Endometrial microvascular endothelial cells (primary cell): ENCODE data around the gene PLOD3. TPM values are rescaled to one million over a fixed set of nuclear protein-coding genes. Genes with fewer than 3 reads are reported as not detected.

ENCODE experiments used
- in situ Hi-C: cut with HindIII; loops from 2 replicates; pipeline ENCODE4 v1.10.0; 2017; ENCODE audit warnings: low sequenced_read_pairs, low pct_unique_long_range_greater_than_20kb; ENCODE audit errors: inconsistent ontology term
- total RNA-seq: library from RNA; depleted of rRNA; stranded (reverse); fragments of >200 nt; gene quantifications from one replicate; pipeline ENCODE4 v1.2.3, GENCODE V29; 2015; ENCODE audit errors: inconsistent ontology term

PLOD3 gene
- total RNA-seq, 1 donor from 2014 or later: 109 TPM

GRCh38 chr7:101169110-101169837 lies 48.1 kb downstream of the PLOD3 start:
- in situ Hi-C loops: no loop called here

- in situ Hi-C loops: no loop called here
These were observed 48.9 kb downstream of the PLOD3 start for GRCh38 chr7:101168412-101169049.

DNA sequence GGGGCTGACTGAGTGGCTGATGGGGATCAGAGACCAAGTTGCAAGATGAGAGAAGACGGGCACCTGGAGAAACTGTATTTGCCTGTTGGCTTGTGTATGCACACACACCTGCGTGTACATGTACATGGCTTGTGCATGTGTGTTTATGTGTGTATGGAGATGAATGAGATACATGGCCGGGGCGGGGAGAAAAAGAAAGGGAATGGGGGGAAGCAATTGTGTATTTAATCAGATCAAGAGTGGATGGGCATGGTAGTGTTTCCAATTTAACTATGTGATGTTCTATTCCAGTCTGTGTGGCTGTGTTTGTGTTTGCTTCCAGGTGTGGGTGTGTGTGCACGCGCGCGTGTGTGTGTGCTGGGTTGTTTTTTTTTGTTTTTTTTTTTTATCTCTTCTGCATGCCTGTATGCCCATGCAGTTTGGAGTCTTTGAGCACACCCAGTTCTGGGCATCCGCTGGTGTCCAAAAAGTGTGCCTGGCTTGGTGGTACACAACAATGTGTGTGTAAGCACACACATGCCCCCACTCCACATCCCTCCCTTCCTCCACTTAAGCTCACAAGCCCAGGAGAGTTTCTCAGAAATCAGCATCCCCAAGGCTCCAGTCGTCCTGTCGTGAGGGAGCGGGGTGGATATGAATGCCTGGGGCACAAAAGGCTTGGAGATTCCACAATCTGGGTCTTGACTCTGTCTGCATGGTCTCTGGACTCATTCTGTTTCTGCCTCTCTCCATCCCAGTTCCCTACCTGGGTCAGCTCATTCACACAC lies 49.6 kb downstream of the PLOD3 start:
- in situ Hi-C loops: no loop called here

DNA sequence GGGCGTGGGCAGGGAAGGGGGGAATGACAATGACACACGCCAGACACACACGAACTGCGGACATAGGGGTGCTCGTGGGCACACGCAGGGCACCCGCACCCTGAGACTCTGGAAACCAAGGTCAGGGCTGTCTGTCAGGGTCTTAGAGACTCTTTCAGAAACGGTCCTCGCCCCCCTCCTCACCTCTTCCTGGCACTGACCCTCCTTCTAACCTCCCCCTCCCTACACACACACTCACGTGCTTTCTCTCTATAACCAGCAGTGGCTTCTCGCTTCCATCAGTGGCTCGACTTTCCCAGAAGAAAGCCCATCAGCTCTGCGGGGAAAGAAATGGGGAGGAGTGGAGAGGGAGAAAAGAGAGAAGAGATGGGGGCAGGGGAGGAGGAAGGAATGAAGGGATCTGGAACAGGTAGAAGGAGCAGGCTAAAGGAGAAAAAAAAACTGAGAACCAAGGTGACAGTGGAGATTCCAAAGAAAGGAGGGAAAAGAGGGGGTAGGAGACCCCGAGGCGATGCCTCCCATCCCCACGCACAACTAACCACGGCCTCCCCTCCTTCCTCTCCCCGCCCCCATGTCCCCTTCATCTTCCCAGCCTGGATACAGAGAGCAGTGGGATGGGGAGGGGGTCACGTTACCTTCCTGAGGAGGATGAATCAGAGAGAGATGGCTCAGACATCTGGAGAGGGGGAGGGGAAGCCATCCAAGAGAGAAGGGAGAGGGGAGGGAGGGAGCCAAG lies 50.3 kb downstream of the PLOD3 start:
- in situ Hi-C loops: no loop called here

DNA sequence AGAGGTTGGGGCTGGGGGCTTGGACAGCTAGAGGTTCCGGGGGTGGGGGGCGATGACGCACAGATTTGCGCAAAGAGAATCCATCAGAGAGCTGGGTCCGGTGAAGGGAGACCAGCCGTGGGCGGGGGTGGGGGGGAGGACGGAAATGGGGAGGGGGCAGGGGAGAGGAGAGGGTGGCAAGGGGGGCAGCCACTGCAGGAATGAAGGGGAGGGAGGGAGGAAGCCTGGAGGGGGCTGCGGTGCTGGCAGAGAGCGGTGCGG lies 50.8 kb downstream of the PLOD3 start:
- in situ Hi-C loops: no loop called here

DNA sequence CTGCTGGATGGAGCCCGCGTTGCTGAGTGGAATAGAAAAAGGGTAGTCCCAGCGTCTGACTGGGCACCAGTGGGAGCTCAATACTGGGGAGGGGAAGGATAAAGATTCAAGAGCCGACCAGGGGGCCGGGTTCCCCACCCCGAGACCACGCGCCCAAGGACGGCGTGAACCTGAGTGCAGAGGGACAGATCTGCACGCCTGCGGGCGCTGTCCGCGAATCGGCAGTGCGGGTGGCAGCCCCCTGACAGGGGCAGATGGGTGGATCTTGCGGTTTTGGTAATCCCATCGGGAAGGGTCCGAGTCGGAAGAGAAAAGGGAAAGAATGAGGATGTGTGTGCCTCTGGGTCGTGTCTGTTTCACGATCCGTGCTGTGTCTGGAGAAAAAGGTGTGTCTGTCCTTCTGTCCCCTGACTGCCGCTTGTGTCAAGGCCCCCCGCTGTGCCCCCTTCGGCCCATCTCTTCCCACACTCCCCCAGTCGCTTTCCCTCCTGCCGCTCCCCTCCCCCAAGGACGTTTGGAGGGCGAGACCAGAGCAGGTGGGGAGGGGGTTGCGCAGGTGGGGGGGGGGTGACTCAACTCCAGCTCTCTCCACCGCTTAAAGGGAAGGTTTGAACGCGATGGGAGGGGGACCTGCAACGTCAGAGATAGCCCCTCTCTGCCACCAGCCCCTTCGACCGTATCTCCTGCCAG lies 51.3 kb downstream of the PLOD3 start:
- in situ Hi-C loops: no loop called here

DNA sequence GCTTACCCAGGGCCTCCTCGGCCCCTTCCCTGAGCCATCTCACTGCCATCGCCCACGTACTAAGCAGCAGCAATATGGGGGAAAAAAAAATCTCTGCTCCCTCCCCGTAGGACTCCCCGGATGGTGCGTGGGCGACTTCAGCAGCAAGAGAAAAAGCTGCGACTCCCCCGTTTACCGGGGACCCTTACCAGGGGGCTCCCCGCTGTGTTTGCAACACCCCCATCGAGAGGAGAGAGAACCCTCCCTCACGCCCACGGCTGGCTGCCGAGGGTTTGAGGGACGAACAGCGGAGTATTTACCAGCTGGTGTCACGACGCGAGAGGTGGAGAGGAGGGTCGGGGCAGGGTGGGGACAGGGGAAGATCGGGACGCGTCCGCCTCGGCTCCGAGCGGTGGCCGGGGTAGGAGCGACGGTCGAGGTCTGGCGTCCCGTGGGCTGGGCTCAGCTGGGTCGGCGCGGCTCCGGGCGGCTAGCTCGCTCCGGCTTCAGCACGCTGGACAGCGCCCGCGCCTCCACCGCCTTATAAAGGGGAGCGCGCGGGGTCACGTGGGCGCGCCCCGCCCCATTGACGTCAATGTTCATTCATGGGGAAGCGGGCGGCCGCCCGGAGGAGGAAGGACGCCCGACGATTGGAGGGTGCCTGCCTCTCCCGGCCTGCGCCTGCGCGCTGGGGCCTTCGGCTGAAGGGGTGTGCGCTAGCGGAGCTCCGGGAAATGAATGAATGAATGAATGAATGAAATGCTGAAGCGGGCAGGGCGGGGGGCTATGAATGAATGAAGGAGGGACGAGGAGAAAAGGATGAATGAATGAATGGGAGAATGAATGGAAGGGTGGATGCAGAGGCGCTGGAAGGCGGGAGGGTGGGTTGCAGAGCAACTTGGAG lies 52.1 kb downstream of the PLOD3 start, which contains the start of gene VGF:
Gene VGF, minus strand, starts transcription at position 495 of the 883 bp plus-strand sequence. CDS start 726 bp downstream, outside the sequence.
- in situ Hi-C loops: no loop called here

- in situ Hi-C loops: no loop called here
These were observed 53.1 kb downstream of the PLOD3 start for GRCh38 chr7:101164071-101164840.

GRCh38 chr7:101163279-101164070 lies 53.9 kb downstream of the PLOD3 start:
- in situ Hi-C loops: no loop called here

GRCh38 chr7:101162551-101163278 lies 54.7 kb downstream of the PLOD3 start:
- in situ Hi-C loops: no loop called here

- in situ Hi-C loops: no loop called here
These were observed 55.5 kb downstream of the PLOD3 start for GRCh38 chr7:101161692-101162471.

DNA sequence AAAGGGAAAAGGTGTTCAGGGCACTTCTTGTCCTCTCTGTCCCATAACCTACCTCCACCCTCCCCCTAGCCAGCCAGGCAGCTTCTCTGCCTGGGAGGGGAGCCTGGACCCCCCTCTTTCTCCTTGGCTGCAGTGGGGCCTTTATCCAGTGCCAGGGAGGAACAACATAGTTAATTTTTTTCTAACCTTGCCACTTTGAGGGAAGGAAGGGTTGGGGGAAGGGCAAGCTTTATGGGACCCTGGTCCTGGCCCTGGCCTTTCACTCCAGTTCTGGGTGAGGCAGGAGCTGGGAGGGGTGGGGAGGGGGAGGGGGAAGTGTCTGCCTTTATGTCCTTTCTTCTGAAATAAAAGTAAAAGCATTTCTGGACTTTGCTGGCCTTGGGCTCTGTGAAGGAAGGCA lies 56.5 kb downstream of the PLOD3 start:
- in situ Hi-C loops: no loop called here

GRCh38 chr7:101159696-101160674 lies 57.4 kb downstream of the PLOD3 start:
- in situ Hi-C loops: no loop called here
